ENCODE measurements around the gene SGO1. TPM values are rescaled to one million over a fixed set of nuclear protein-coding genes. Genes with fewer than 3 reads are reported as not detected.

SGO1 gene
- total RNA-seq, 1 experiment from 2014 or later, result 34.3 TPM

- TF ChIP-seq CTCF (IDR thresholded peaks at IDR 0.05) (no peak), NR1H2 (CRISPR knock-in tag; IDR thresholded peaks at IDR 0.05) (no peak)
Observed at GRCh38 chr3:20154078-20154477, 31.9 kb downstream of the SGO1 start (continued).

DNA sequence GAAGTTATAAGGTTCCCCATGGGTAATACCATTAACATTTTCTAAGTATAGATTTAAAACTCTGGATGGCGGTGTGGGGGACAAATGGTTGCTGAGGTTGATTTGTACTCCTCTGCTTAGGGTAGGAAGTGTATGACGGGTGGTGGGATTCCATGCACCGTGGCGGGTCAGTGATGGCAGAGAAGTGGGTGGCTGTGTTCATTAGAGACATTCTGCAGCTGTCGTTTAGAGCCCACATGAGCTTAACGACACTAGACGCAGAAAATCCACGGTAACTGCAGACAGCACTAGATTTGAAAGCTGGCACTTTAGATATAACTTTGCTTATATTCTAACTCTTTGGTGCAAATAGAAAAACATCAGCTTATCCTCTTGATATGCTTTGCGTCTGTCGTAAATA is 37.5 kb downstream of the SGO1 start:
- TF ChIP-seq, protein P1, sequence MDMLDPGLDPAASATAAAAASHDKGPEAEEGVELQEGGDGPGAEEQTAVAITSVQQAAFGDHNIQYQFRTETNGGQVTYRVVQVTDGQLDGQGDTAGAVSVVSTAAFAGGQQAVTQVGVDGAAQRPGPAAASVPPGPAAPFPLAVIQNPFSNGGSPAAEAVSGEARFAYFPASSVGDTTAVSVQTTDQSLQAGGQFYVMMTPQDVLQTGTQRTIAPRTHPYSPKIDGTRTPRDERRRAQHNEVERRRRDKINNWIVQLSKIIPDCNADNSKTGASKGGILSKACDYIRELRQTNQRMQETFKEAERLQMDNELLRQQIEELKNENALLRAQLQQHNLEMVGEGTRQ (CRISPR knock-in tag; IDR thresholded peaks at IDR 0.05), result no peak
- TF ChIP-seq ERG (CRISPR knock-in tag; IDR thresholded peaks at IDR 0.05) (no peak), CTCF (IDR thresholded peaks at IDR 0.05) (no peak), ATF1 (CRISPR knock-in tag; IDR thresholded peaks at IDR 0.05) (no peak), ZBTB43 (CRISPR knock-in tag; IDR thresholded peaks at IDR 0.05) (no peak), TEAD1 (CRISPR knock-in tag; IDR thresholded peaks at IDR 0.05) (no peak), ZNF317 (CRISPR knock-in tag; IDR thresholded peaks at IDR 0.05; ENCODE audit: borderline replicate concordance, low read depth) (no peak), RELA (CRISPR knock-in tag; IDR thresholded peaks at IDR 0.05; ENCODE audit: borderline replicate concordance) (no peak), HMGA2 (CRISPR knock-in tag; IDR thresholded peaks at IDR 0.05) (no peak), ELF4 (CRISPR knock-in tag; IDR thresholded peaks at IDR 0.05; ENCODE audit: low read depth) (no peak), PRRX2 (CRISPR knock-in tag; IDR thresholded peaks at IDR 0.05) (no peak), NFATC4 (CRISPR knock-in tag; IDR thresholded peaks at IDR 0.05) (no peak), PREB (CRISPR knock-in tag; IDR thresholded peaks at IDR 0.05; ENCODE audit: borderline replicate concordance) (no peak), E2F1 (CRISPR knock-in tag; IDR thresholded peaks at IDR 0.05) (no peak), ZNF396 (CRISPR knock-in tag; IDR thresholded peaks at IDR 0.05; ENCODE audit: borderline replicate concordance) (no peak), AR (CRISPR knock-in tag; IDR thresholded peaks at IDR 0.05) (no peak), MXD4 (CRISPR knock-in tag; IDR thresholded peaks at IDR 0.05; ENCODE audit: borderline replicate concordance) (no peak)
- TF ChIP-seq, protein P2, sequence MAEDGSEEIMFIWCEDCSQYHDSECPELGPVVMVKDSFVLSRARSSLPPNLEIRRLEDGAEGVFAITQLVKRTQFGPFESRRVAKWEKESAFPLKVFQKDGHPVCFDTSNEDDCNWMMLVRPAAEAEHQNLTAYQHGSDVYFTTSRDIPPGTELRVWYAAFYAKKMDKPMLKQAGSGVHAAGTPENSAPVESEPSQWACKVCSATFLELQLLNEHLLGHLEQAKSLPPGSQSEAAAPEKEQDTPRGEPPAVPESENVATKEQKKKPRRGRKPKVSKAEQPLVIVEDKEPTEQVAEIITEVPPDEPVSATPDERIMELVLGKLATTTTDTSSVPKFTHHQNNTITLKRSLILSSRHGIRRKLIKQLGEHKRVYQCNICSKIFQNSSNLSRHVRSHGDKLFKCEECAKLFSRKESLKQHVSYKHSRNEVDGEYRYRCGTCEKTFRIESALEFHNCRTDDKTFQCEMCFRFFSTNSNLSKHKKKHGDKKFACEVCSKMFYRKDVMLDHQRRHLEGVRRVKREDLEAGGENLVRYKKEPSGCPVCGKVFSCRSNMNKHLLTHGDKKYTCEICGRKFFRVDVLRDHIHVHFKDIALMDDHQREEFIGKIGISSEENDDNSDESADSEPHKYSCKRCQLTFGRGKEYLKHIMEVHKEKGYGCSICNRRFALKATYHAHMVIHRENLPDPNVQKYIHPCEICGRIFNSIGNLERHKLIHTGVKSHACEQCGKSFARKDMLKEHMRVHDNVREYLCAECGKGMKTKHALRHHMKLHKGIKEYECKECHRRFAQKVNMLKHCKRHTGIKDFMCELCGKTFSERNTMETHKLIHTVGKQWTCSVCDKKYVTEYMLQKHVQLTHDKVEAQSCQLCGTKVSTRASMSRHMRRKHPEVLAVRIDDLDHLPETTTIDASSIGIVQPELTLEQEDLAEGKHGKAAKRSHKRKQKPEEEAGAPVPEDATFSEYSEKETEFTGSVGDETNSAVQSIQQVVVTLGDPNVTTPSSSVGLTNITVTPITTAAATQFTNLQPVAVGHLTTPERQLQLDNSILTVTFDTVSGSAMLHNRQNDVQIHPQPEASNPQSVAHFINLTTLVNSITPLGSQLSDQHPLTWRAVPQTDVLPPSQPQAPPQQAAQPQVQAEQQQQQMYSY (CRISPR knock-in tag; IDR thresholded peaks at IDR 0.05), result no peak
- no peak for DNase-seq (ENCODE audit: low spot score)
- no peak for ATAC-seq
- ChIA-PET CTCF (no interaction called here), POLR2A (no interaction called here)
- Mint-ChIP-seq H3K4me3 (no peak overlapping the region), H3K4me1 (no peaks in the 10 kb centered on the region), H3K36me3 (no peaks in the 10 kb centered on the region), H3K9me3 (peaks cover 3% of the 10 kb centered on the region), H3K27me3 (ENCODE audit: low read depth) (no peaks in the 10 kb centered on the region), H3K27ac (no peak overlapping the region)
